WTC11 (cell line): ENCODE measurements around the gene FOXG1. TPM values are rescaled to one million over a fixed set of nuclear protein-coding genes. Genes with fewer than 3 reads are reported as not detected.

ENCODE experiments used
- ATAC-seq: fragments of 200-7000 bp; cut with Tn5 transposase; 2 replicates; pipeline ENCODE4 v1.10.0; 2021; ENCODE audit warnings: mild to moderate bottlenecking, moderate library complexity
- CTCF ChIA-PET: fragments of 300-600 bp; sonication (Branson Sonifier 250); formaldehyde crosslinking; loops from one replicate; lab custom pipeline; 2021; ENCODE audit warnings: antibody characterized with exemption; lab: Charles Lee
- POLR2A ChIA-PET: fragments of 350-600 bp; sonication (Branson Sonifier 250); formaldehyde crosslinking; loops from one replicate; lab custom pipeline; 2021; ENCODE audit warnings: antibody characterized with exemption; lab: Charles Lee
- DNase-seq: peaks from one replicate; pipeline ENCODE4 v3.0.0; 2021; ENCODE audit warnings: low spot score
- H3K27ac Mint-ChIP-seq: 2 replicates; pipeline ENCODE4 v1.8.0; 2021; ENCODE audit warnings: mixed read lengths
- H3K27me3 Mint-ChIP-seq: 2 replicates; pipeline ENCODE4 v1.8.0; 2021; ENCODE audit warnings: low read depth, mild to moderate bottlenecking, moderate library complexity, mixed read lengths
- H3K36me3 Mint-ChIP-seq: 2 replicates; pipeline ENCODE4 v1.8.0; 2021; ENCODE audit warnings: mixed read lengths
- H3K4me1 Mint-ChIP-seq: 2 replicates; pipeline ENCODE4 v1.8.0; 2022; ENCODE audit warnings: mixed read lengths
- H3K4me3 Mint-ChIP-seq: 2 replicates; pipeline ENCODE4 v1.8.0; 2021; ENCODE audit warnings: mild to moderate bottlenecking, moderate library complexity, mixed read lengths
- H3K9me3 Mint-ChIP-seq: 2 replicates; pipeline ENCODE4 v1.8.0; 2021; ENCODE audit warnings: mixed read lengths
- CREB1 ChIP-seq: sonication (generic); formaldehyde crosslinking; IDR thresholded peaks from 2 replicates; pipeline ENCODE4 v1.8.0; 2023; ENCODE audit warnings: mild to moderate bottlenecking, missing genetic modification reagents
- CTCF ChIP-seq: fragments of 200-600 bp; IDR thresholded peaks from 2 replicates; pipeline ENCODE4 v1.8.0; 2022; ENCODE audit warnings: antibody characterized with exemption
- EMX1 ChIP-seq: fragments of 250-450 bp; sonication (Bioruptor Pico); IDR thresholded peaks from 2 replicates; pipeline ENCODE4 v1.8.0; 2021; ENCODE audit warnings: mild to moderate bottlenecking
- FOXP4 ChIP-seq: sonication (generic); formaldehyde crosslinking; IDR thresholded peaks from 2 replicates; pipeline ENCODE4 v1.8.0; 2022; ENCODE audit warnings: mild to moderate bottlenecking, missing genetic modification reagents
- GTF2I ChIP-seq: fragments of 250-450 bp; sonication (Bioruptor Pico); conservative IDR thresholded peaks from 2 replicates; pipeline ENCODE4 v1.4.0; 2021; ENCODE audit warnings: mild to moderate bottlenecking
- HMGXB4 ChIP-seq: sonication (generic); formaldehyde crosslinking; IDR thresholded peaks from 2 replicates; pipeline ENCODE4 v1.8.1; 2023; ENCODE audit warnings: mild to moderate bottlenecking, moderate library complexity, missing genetic modification reagents
- IRF2 ChIP-seq: sonication (generic); formaldehyde crosslinking; IDR thresholded peaks from 2 replicates; pipeline ENCODE4 v1.8.0; 2022; ENCODE audit warnings: low read depth, missing genetic modification reagents, borderline replicate concordance
- KAT7 ChIP-seq: sonication (generic); formaldehyde crosslinking; IDR thresholded peaks from 2 replicates; pipeline ENCODE4 v1.8.1; 2023; ENCODE audit warnings: missing genetic modification reagents, mild to moderate bottlenecking, borderline replicate concordance
- NFATC4 ChIP-seq: fragments of 250-450 bp; sonication (Bioruptor Pico); IDR thresholded peaks from 2 replicates; pipeline ENCODE4 v1.9.0; 2021; ENCODE audit warnings: mild to moderate bottlenecking
- NR2C2 ChIP-seq: sonication (generic); formaldehyde crosslinking; IDR thresholded peaks from 2 replicates; pipeline ENCODE4 v1.8.0; 2022; ENCODE audit warnings: mild to moderate bottlenecking, missing genetic modification reagents
- NR3C1 ChIP-seq: sonication (generic); formaldehyde crosslinking; conservative IDR thresholded peaks from 2 replicates; pipeline ENCODE4 v1.8.1; 2023; ENCODE audit warnings: low read depth, mild to moderate bottlenecking, missing genetic modification reagents
- PRRX2 ChIP-seq: fragments of 250-450 bp; sonication (Bioruptor Pico); IDR thresholded peaks from 2 replicates; pipeline ENCODE4 v1.8.0; 2021; ENCODE audit warnings: mild to moderate bottlenecking
- SMAD3 ChIP-seq: sonication (generic); formaldehyde crosslinking; IDR thresholded peaks from 2 replicates; pipeline ENCODE4 v1.8.0; 2022; ENCODE audit warnings: missing genetic modification reagents, mild to moderate bottlenecking, borderline replicate concordance
- SP1 ChIP-seq: sonication (generic); formaldehyde crosslinking; conservative IDR thresholded peaks from 2 replicates; pipeline ENCODE4 v1.8.1; 2022; ENCODE audit warnings: missing genetic modification reagents
- STAT6 ChIP-seq: sonication (generic); formaldehyde crosslinking; conservative IDR thresholded peaks from 2 replicates; pipeline ENCODE4 v1.8.1; 2023; ENCODE audit warnings: mild to moderate bottlenecking, low read depth, missing genetic modification reagents, moderate library complexity
- TEAD1 ChIP-seq: sonication (generic); formaldehyde crosslinking; IDR thresholded peaks from 2 replicates; pipeline ENCODE4 v1.8.0; 2022; ENCODE audit warnings: mild to moderate bottlenecking, missing genetic modification reagents
- TP53 ChIP-seq: sonication (generic); formaldehyde crosslinking; IDR thresholded peaks from 2 replicates; pipeline ENCODE4 v1.8.1; 2023; ENCODE audit warnings: mild to moderate bottlenecking, missing genetic modification reagents
- ZNF425 ChIP-seq: fragments of 250-450 bp; sonication (Bioruptor Pico); conservative IDR thresholded peaks from 2 replicates; pipeline ENCODE4 v1.9.0; 2021; ENCODE audit warnings: mild to moderate bottlenecking
- total RNA-seq: library from RNA; stranded (reverse); gene quantifications from 3 replicates; pipeline ENCODE4 v1.2.3, GENCODE V29; 2021

FOXG1 gene
- total RNA-seq, 1 experiment from 2014 or later, result 0.09 TPM

GRCh38 chr14:28774764-28775735 is 8.5 kb downstream of the FOXG1 start:
- ATAC-seq (peak; percentile 27), DNase-seq (no peak)
- H3K4me3 Mint-ChIP-seq, result peak overlapping the region; percentile 67
- TF ChIP-seq NFATC4, result no peak
- no peak for TF ChIP-seq KAT7
- CTCF ChIA-PET, result interaction anchor here (0.6 to 2.3 kb wide), 26 partner anchors 8 to 1496 kb away, joined by 3 to 41 read pairs (median 4); partner anchors contain the start of gene FOXG1
- peaks cover 100% of the 10 kb centered on the region for H3K27me3 Mint-ChIP-seq
- no peaks in the 10 kb centered on the region for H3K36me3 Mint-ChIP-seq
- H3K4me1 Mint-ChIP-seq, result peaks cover 37% of the 10 kb centered on the region
- no peaks in the 10 kb centered on the region for H3K9me3 Mint-ChIP-seq
- no peak overlapping the region for H3K27ac Mint-ChIP-seq
- POLR2A ChIA-PET, result interaction anchor here (1.3 kb wide), 1 partner anchor 10 kb away, joined by 9 read pairs; no protein-coding TSS in a partner anchor

- Mint-ChIP-seq H3K4me1 (peaks cover 49% of the 10 kb centered on the region), H3K36me3 (no peaks in the 10 kb centered on the region), H3K27me3 (peaks cover 100% of the 10 kb centered on the region), H3K4me3 (no peak overlapping the region), H3K9me3 (no peaks in the 10 kb centered on the region), H3K27ac (no peak overlapping the region)
- ATAC-seq (no peak), DNase-seq (no peak)
- CTCF ChIA-PET, result no interaction called here
- TF ChIP-seq STAT6 (CRISPR knock-in tag), result no peak
- TF ChIP-seq EMX1, result no peak
- no peak for TF ChIP-seq IRF2 (CRISPR knock-in tag)
- no peak for TF ChIP-seq GTF2I (CRISPR knock-in tag)
- TF ChIP-seq SP1, result no peak
- no peak for TF ChIP-seq CREB1
- no peak for TF ChIP-seq NR3C1 (CRISPR knock-in tag)
- TF ChIP-seq NR2C2, result no peak
- no peak for TF ChIP-seq HMGXB4
- TF ChIP-seq, all 79 proteins: peak for 0
- POLR2A ChIA-PET, result no interaction called here
Measured at GRCh38 chr14:28776482-28777266, 10.1 kb downstream of the FOXG1 start.

GRCh38 chr14:28777471-28778137 is 11.0 kb downstream of the FOXG1 start:
- Mint-ChIP-seq H3K4me1 (peaks cover 53% of the 10 kb centered on the region), H3K27me3 (peaks cover 100% of the 10 kb centered on the region), H3K27ac (no peak overlapping the region), H3K4me3 (peak overlapping the region; percentile 43; the same call in 1 of the 2 replicates), H3K9me3 (no peaks in the 10 kb centered on the region), H3K36me3 (no peaks in the 10 kb centered on the region)
- CTCF ChIA-PET, result interaction anchor here (1.0 kb wide), 1 partner anchor 26 kb away, joined by 4 read pairs; no protein-coding TSS in a partner anchor
- POLR2A ChIA-PET, result interaction anchor here (0.7 kb wide), 1 partner anchor 884 kb away, joined by 5 read pairs; no protein-coding TSS in a partner anchor
- no peak for ATAC-seq
- DNase-seq, result no peak
- TF ChIP-seq FOXP4 (CRISPR knock-in tag), result no peak
- TF ChIP-seq TEAD1 (CRISPR knock-in tag), result no peak
- no peak for TF ChIP-seq SP1
- TF ChIP-seq CREB1, result no peak
- TF ChIP-seq ZNF425, result no peak
- TF ChIP-seq SMAD3 (CRISPR knock-in tag), result no peak
- TF ChIP-seq CTCF, result no peak
- TF ChIP-seq TP53 (CRISPR knock-in tag), result no peak
- no peak for TF ChIP-seq PRRX2 (CRISPR knock-in tag)
